Neuronal stem cell (in vitro differentiated cells): Measurements from ENCODE around the gene GET4.

Experiments
- DNase-seq: peaks from one replicate; pipeline ENCODE4 v3.0.0-alpha.2; 2013; ENCODE audit warnings: low spot score
- H2AFZ ChIP-seq: one replicate; pipeline ENCODE4 v1.6.1; 2013; ENCODE audit warnings: mild to moderate bottlenecking, low read length, inconsistent platforms
- H2AK5ac ChIP-seq: 2 replicates; pipeline ENCODE4 v1.6.1; 2013; ENCODE audit warnings: low read depth, mild to moderate bottlenecking, inconsistent platforms, low read length, moderate library complexity, mixed read lengths
- H2BK120ac ChIP-seq: 2 replicates; pipeline ENCODE4 v1.6.1; 2013; ENCODE audit warnings: low read depth, mild to moderate bottlenecking, inconsistent platforms, low read length, moderate library complexity, mixed read lengths
- H2BK12ac ChIP-seq: one replicate; pipeline ENCODE4 v1.6.1; 2013; ENCODE audit warnings: low read length, inconsistent platforms
- H2BK15ac ChIP-seq: 2 replicates; pipeline ENCODE4 v1.6.1; 2013; ENCODE audit warnings: mild to moderate bottlenecking, low read length, inconsistent platforms, mixed read lengths
- H2BK5ac ChIP-seq: one replicate; pipeline ENCODE4 v1.6.1; 2013; ENCODE audit warnings: inconsistent platforms, mild to moderate bottlenecking, low read length, moderate library complexity
- H3K14ac ChIP-seq: one replicate; pipeline ENCODE4 v1.6.1; 2013; ENCODE audit warnings: low read length, inconsistent platforms
- H3K18ac ChIP-seq: 2 replicates; pipeline ENCODE4 v1.6.1; 2013; ENCODE audit warnings: low read length, inconsistent platforms
- H3K23ac ChIP-seq: 2 replicates; pipeline ENCODE4 v1.6.1; 2013; ENCODE audit warnings: low read depth, mild to moderate bottlenecking, mixed read lengths, low read length, inconsistent platforms; ENCODE audit not compliant: poor library complexity
- H3K27ac ChIP-seq: replicated peaks from 3 replicates; pipeline ENCODE4 v1.5.1; 2013; ENCODE audit warnings: low read length, inconsistent platforms
- H3K27me3 ChIP-seq, 3 experiments: 2 replicates each; pipeline ENCODE4 v1.6.1; 2013; ENCODE audit warnings: low read length in 3 of 3, mild to moderate bottlenecking in 2 of 3, inconsistent platforms in 1 of 3, low read depth in 1 of 3, mixed read lengths in 1 of 3, moderate library complexity in 1 of 3; ENCODE audit not compliant: control insufficient read depth in 3 of 3, insufficient read depth in 3 of 3
- H3K36me3 ChIP-seq, 2 donors: replicated peaks in 1 of 2; 2 replicates each; pipeline ENCODE4 v1.6.1; 2013; ENCODE audit warnings: low read length in 2 of 2; ENCODE audit not compliant: control insufficient read depth in 2 of 2, insufficient read depth in 2 of 2
- H3K4ac ChIP-seq: 2 replicates; pipeline ENCODE4 v1.6.1; 2013; ENCODE audit warnings: inconsistent platforms, mild to moderate bottlenecking, low read length, moderate library complexity
- H3K4me1 ChIP-seq, 2 donors: 1 replicate in 1 of 2; 2 replicates in 1 of 2; pipeline ENCODE4 v1.6.1; 2013; ENCODE audit warnings: low read length in 2 of 2, low read depth in 1 of 2; ENCODE audit not compliant: control insufficient read depth in 2 of 2, insufficient read depth in 1 of 2
- H3K4me2 ChIP-seq: one replicate; pipeline ENCODE4 v1.6.1; 2013; ENCODE audit warnings: mild to moderate bottlenecking, low read length, inconsistent platforms; ENCODE audit not compliant: insufficient read depth, poor library complexity, severe bottlenecking
- H3K4me3 ChIP-seq, 2 donors: 2 replicates each; pipeline ENCODE4 v1.5.1; 2013; ENCODE audit warnings: low read length in 2 of 2, mild to moderate bottlenecking in 2 of 2, inconsistent platforms in 1 of 2, moderate library complexity in 1 of 2
- H3K79me1 ChIP-seq: one replicate; pipeline ENCODE4 v1.6.1; 2013; ENCODE audit warnings: low read depth, mild to moderate bottlenecking, inconsistent platforms, low read length, moderate library complexity
- H3K9ac ChIP-seq: one replicate; pipeline ENCODE4 v1.6.1; 2013; ENCODE audit warnings: mild to moderate bottlenecking, low read depth, low read length, inconsistent platforms; ENCODE audit not compliant: poor library complexity
- H3K9me3 ChIP-seq, 2 donors: replicated peaks in 1 of 2; 2 replicates each; pipeline versions ENCODE3 to v1.6.1; 2013; ENCODE audit warnings: low read length in 2 of 2, mild to moderate bottlenecking in 2 of 2, inconsistent platforms in 1 of 2, low read depth in 1 of 2, mixed read lengths in 1 of 2, moderate library complexity in 1 of 2; ENCODE audit not compliant: control insufficient read depth in 2 of 2, insufficient read depth in 1 of 2
- H4K8ac ChIP-seq: one replicate; pipeline ENCODE4 v1.6.1; 2013; ENCODE audit warnings: low read depth, mild to moderate bottlenecking, inconsistent platforms, low read length, moderate library complexity
- H4K91ac ChIP-seq: one replicate; pipeline ENCODE4 v1.6.1; 2013; ENCODE audit warnings: low read length, low read depth, mild to moderate bottlenecking, inconsistent platforms; ENCODE audit not compliant: poor library complexity
- WGBS, 2 donors: extraction: QIAGEN DNeasy Blood & Tissue Kit; methylation state at CpG; one replicate each; pipeline ENCODE4 v1.1.7; 2013; ENCODE audit warnings: missing lambda C conversion rate in 2 of 2, mixed read lengths in 1 of 2; ENCODE audit not compliant: insufficient read length in 2 of 2, insufficient replicate concordance in 1 of 2; ENCODE audit errors: extremely low coverage in 2 of 2; 5-methylcytosine and 5-hydroxymethylcytosine counted together

GET4 gene

DNA sequence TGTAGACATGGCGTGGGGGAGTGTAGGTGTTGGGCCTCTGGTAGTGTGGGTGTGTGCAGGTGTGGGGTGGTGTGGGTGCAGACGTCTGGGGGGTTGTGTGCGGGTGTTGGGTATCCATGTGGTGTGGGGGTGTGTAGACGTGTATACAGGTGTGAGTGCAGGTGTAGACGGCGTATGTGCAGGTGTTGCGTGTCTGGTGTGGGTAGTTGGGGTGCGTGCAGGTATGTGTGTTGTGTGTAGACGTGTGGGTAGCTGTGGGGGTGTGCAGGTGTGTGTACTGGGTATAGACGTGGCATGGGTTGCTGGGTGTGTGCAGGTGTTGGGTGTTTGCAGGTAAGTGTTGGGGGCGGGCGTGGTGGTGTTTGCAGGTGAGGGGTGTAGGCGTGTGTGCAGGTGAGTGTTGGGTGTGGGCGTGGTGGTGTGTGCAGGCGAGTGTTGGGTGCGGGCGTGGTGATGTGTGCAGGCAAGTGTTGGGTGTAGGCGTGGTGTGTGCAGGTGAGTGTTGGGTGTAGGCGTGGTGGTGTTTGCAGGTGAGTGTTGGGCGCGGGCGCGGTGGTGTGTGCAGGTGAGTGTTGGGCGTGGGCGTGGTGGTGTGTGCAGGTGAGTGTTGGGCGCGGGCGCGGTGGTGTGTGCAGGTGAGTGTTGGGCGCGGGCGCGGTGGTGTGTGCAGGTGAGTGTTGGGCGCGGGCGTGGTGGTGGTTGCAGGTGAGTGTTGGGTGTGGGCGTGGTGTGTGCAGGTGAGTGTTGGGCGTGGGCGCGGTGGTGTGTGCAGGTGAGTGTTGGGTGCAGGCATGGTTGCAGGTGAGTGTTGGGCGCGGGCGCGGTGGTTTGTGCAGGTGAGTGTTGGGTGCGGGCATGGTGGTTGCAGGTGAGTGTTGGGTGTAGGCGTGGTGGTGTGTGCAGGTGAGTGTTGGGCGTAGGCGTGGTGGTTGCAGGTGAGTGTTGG, 16.6 kb downstream of the GET4 start:
- Histone ChIP-seq H3K4me1 (no peaks in the 10 kb centered on the region), H3K4ac (no peak overlapping the region), H3K9me3 (peaks cover 0 to 5% of the 10 kb centered on the region in 2 donors), H3K18ac (no peak overlapping the region), H3K36me3 (peaks cover 66 to 91% of the 10 kb centered on the region in 2 donors), H3K4me2 (no peak overlapping the region), H2BK5ac (peak overlapping the region; percentile 42), H2AFZ (no peak overlapping the region), H2AK5ac (no peak overlapping the region), H2BK120ac (no peak overlapping the region), H3K79me1 (peaks cover 17% of the 10 kb centered on the region), H2BK15ac (no peak overlapping the region), H3K4me3 (peak overlapping the region in 1 of 2 donors; percentile 71), H3K23ac (peak overlapping the region; percentile 80), H3K14ac (no peak overlapping the region), H4K8ac (peak overlapping the region; percentile 82), H3K27ac (no peak overlapping the region), H3K9ac (peak overlapping the region; percentile 44), H3K27me3 (peaks cover 0 to 10% (median 3%) of the 10 kb centered on the region in 3 experiments), H2BK12ac (no peak overlapping the region), H4K91ac (no peak overlapping the region)
- WGBS, 2 donors: no CpG with 5 or more reads among the region's 48 CpGs
- no peak for DNase-seq

- H3K4me3 ChIP-seq: no peak overlapping the region
- no peak for DNase-seq
- H4K91ac ChIP-seq: no peak overlapping the region
- no peak overlapping the region for H2BK5ac ChIP-seq
- no peak overlapping the region for H3K14ac ChIP-seq
- H2BK15ac ChIP-seq: no peak overlapping the region
- H2AK5ac ChIP-seq: no peak overlapping the region
- H3K79me1 ChIP-seq: peaks cover 15% of the 10 kb centered on the region
- WGBS, 2 donors: no CpG with 5 or more reads among the region's 19 CpGs
- no peak overlapping the region for H3K27ac ChIP-seq
- no peaks in the 10 kb centered on the region for H3K4me1 ChIP-seq
- H4K8ac ChIP-seq: no peak overlapping the region
- no peak overlapping the region for H3K4me2 ChIP-seq
- H2BK120ac ChIP-seq: no peak overlapping the region
- H2BK12ac ChIP-seq: no peak overlapping the region
- H2AFZ ChIP-seq: no peak overlapping the region
- H3K36me3 ChIP-seq: peaks cover 59 to 83% of the 10 kb centered on the region in 2 donors
- H3K4ac ChIP-seq: no peak overlapping the region
- peaks cover 0 to 5% of the 10 kb centered on the region in 2 donors for H3K9me3 ChIP-seq
- H3K23ac ChIP-seq: peak overlapping the region; percentile 80
- peaks cover 0 to 9% (median 3%) of the 10 kb centered on the region in 3 experiments for H3K27me3 ChIP-seq
- no peak overlapping the region for H3K9ac ChIP-seq
- H3K18ac ChIP-seq: no peak overlapping the region
These were observed 17.3 kb downstream of the GET4 start for GRCh38 chr7:893686-894085.

DNA sequence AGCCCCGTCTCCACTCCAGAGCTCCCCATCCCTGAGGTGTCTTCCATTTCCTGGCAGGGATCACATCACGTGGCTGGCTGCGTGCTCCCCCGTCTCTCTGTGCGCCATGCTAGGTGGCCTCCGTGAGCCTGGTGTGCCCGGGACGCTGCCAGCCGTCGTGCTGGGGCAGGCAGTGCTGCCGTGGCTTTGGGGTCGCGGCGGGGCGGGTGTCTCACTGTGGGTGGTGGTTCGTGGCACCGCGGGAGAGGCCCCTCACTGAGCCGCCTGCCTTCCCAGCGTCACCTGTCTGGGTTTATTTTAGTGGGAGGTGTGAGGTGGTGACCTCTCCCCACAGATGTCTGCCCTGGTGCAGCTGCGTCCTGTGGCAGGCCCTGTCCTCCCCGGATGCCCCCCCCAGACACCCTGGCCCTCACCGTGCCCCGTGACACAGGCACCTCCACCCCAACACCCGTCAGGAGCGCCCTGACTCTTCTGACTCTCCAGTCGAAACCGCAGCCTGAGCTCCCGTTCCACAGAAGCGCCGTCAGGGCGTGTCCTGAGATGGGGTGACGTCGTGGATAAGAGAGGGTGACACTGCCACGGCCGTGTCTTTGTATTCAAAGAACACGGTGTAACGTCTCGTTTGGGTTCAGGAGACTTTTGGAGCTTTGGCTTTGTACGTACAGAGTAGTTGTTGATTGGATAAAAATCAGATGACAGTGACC, 18.0 kb downstream of the GET4 start:
- Histone ChIP-seq H2BK5ac (no peak overlapping the region), H3K4me1 (peaks cover 0 to 1% of the 10 kb centered on the region in 2 donors), H2BK120ac (no peak overlapping the region), H3K18ac (no peak overlapping the region), H3K4ac (no peak overlapping the region), H3K36me3 (peaks cover 55 to 77% of the 10 kb centered on the region in 2 donors), H2BK15ac (no peak overlapping the region), H3K4me3 (no peak overlapping the region), H3K23ac (peak overlapping the region; percentile 59), H4K91ac (no peak overlapping the region), H3K27me3 (peaks cover 0 to 2% (median 2%) of the 10 kb centered on the region in 3 experiments), H2AK5ac (no peak overlapping the region), H3K79me1 (peaks cover 10% of the 10 kb centered on the region), H4K8ac (no peak overlapping the region), H2AFZ (no peak overlapping the region), H3K14ac (no peak overlapping the region), H2BK12ac (no peak overlapping the region), H3K9ac (no peak overlapping the region), H3K9me3 (peaks cover 0 to 3% of the 10 kb centered on the region in 2 donors), H3K4me2 (no peak overlapping the region), H3K27ac (no peak overlapping the region)
- WGBS, 2 donors: no CpG with 5 or more reads among the region's 40 CpGs
- no peak for DNase-seq
